Hematopoietic multipotent progenitor cell treated with erythropoietin and hydrocortisone succinate and interleukin-3 and kit ligand, for 17 days (in vitro differentiated cells): ENCODE results near the gene MYADML2.
"Not testable (repeated sequence)": the region's sequence is repeated elsewhere in the genome, so short reads cannot be mapped to it uniquely, and the experiment has no call there.

Experiments used
- DNase-seq: peaks from one replicate; pipeline ENCODE4 v3.0.0-alpha.2; 2015; ENCODE audit warnings: low spot score

MYADML2 gene, protein sequence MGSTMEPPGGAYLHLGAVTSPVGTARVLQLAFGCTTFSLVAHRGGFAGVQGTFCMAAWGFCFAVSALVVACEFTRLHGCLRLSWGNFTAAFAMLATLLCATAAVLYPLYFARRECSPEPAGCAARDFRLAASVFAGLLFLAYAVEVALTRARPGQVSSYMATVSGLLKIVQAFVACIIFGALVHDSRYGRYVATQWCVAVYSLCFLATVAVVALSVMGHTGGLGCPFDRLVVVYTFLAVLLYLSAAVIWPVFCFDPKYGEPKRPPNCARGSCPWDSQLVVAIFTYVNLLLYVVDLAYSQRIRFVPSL

DNA sequence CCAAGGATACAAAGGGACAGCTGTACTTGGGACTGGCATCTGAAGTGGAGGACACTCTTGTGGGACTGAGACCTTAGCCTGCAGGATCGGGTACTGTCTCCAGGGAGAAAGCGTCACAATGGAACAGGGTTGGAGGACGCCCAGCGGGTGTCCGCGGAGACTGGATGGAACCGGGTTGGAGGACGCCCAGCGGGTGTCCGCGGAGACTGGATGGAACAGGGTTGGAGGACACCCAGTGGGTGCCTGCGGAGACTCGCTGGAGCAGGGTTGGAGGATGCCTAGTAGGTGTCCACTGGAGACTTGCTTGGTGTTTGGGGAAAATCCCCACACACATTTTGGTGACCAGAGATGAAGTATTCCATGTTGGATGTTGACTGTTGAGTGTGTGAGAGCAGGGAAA lies at the start of gene MYADML2:
Gene MYADML2, minus strand, starts transcription at position 45 of the 400 bp plus-strand sequence. CDS start 5,492 bp downstream, outside the sequence.
- no peak for DNase-seq

DNA sequence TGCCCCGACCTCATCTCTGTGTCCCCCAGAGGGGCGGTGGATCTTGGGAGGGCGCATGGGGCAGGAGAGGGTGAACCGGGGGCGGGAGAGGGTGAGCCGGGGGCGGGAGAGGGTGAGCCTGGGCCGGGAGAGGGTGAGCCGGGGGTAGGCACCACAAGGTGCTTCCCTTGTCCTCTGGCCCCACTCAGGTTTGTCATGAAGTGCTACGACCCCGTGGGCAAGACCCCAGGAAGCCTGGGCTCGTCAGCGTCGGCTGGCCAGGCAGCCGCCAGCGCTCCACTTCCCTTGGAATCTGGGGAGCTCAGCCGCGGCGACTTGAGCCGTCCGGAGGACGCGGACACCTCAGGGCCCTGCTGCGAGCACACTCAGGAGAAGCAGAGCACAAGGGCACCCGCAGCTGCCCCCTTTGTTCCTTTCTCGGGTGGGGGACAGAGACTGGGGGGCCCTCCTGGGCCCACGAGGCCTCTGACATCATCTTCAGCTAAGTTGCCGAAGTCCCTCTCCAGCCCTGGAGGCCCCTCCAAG lies 49.3 kb upstream of the MYADML2 start:
- no peak for DNase-seq

DNA sequence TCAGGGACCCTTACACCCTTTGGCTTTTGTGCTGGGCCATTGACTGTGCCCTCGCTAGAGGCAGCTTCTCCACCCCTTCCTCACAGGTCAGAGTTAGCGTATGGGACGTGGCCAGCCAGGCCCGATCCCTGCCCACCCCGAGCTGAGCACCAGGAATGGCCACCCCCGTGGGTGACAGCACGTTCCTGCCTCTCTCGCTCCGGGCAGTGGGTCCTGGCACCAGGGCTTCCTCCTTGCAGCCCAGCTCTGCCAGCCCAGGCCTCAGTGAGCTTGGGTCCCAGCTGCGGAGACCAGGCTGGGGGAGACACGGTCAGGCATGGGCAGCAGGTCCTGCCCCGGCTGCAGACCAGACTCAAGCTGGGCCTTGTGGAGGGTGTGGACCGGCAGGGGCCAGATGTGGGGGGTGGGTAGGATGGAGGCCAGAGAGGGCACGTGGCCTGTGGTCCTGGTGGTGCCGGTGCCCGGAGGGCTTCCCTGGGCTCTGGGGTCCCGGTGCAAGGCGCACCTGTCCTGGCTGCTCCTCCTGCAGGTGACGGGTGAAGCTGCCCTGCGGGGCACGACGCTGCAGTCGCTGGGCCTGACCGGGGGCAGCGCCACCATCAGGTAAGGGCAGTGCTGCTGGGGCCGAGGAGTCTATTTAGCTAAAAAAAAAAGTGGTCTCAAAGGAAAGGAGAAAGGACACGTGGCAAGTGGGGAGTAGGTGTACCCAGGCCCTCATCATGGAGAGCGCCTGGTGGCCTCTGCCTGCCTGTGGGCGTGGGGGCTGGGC lies 48.6 kb upstream of the MYADML2 start:
- DNase-seq: no peak

DNA sequence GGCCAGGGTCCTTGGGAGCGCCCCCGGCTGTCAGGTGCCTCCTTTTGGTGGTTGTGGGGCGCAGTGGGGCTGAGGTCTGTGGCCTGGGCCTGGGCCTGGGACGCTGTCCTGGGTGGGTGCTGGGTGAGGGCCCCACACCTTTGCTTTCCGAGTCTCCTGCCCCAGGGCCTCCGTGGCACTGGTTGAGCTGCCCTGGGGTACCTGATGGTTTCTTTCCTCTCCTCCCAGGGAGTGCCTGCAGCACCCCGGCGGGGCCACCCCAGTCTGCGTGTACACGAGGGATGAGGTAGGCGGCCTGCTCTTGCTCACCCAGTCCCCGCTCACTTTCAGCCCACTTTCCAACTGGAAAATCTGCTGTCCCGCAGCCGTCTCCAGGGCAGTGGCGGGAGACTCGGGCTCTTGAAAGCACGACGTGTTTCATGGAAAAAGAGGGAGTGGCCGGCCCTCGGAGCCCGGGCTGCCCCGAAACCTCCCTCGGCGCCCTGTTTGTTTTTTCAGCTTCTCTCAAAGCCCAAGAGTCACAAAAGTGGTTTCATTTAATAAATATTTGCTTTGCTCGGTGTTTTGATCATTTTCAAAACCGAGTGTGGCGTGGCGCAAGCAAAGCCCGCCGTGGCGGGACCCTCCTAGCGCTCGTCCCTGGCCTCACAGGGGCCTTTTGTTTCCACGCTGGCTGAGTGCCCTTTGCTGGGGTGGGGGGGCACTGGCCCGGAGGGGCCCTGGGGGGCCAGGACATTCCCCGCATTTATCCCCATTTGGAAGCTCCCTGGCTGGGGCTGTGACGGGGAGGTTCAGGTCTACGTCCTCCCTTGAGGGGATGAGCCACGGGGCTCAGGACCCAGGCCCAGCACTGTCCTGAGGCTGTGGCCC lies 47.8 kb upstream of the MYADML2 start:
- no peak for DNase-seq

DNA sequence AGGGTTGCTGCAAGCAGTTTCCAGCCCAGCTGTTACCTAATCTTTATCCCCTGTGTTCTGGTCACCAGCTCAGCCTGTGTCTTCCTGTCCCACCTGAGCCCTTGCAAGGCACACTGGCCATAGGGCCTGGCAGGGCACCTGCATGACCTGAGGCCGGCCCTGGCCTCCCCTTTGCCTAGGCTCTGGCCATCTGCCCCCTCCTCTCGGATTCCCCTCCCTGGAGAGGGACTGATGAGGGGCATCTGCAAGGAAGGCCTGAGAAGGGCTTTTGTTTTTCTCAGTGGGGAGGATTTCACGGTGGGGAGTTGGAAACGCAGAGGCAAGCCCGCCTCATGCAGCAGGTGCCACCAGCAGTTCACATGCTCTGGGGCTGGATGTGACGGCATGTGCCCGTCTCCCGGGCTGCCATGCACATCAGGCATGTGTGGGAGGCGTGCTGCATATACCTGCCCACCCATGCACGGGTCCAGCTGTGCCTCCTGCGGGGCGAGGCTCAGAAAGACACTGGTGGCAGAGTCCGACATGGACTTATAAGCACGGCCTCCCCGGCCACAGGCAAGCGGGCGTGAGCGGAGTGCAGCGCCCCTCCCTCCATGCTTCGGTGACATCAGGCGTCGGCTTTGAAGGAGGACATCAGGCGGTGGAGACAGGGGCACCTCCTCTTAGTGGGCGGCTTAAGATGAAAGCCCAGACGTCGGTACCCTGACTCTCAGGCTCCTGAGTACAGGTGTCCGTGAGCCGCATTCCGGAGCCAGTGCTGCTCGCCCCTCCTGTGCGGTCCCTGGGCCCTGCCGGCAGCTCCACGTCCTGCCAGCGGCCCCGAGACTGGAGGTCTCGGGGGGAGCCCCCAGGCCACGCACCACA lies 46.9 kb upstream of the MYADML2 start:
- DNase-seq: no peak

DNA sequence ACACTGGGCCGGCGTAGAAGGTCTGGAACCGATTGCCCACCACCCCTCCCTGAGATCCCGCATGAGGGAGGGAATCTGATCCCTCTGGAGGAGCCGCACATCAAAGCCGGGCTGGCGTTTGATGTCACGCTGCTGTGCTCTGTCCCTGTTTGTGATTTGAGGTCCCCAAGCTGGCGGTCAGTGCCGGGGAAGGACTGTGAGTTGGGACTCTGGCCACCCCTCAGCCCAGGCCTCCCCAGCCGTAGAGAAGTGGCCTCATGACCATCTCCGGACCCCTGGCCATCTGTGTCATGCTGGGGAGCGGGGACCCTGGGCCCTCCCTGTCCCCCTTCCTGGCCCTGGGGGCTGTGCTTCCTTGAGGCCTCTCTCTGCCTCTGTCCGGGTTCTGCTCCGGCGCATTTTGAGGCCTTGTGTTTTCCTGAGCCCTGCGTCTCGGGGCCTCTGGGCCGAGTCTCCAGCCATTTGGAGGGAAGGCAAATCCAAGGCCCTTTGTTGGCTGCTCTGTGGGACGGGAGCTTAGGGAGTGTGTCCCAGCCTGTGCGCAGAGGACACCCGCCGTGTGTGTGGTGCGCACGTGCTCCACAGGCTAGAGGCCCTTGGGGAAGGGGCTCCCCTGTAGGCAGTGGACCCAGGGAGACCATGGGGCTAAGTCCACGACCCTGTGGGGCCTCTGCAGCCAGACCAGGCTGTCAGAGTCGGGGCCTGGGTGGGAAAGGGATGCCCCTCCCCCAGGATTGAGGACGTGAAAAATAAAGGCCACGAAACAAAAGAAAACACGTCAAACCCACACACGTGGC lies 45.5 kb upstream of the MYADML2 start:
- DNase-seq: no peak

DNA sequence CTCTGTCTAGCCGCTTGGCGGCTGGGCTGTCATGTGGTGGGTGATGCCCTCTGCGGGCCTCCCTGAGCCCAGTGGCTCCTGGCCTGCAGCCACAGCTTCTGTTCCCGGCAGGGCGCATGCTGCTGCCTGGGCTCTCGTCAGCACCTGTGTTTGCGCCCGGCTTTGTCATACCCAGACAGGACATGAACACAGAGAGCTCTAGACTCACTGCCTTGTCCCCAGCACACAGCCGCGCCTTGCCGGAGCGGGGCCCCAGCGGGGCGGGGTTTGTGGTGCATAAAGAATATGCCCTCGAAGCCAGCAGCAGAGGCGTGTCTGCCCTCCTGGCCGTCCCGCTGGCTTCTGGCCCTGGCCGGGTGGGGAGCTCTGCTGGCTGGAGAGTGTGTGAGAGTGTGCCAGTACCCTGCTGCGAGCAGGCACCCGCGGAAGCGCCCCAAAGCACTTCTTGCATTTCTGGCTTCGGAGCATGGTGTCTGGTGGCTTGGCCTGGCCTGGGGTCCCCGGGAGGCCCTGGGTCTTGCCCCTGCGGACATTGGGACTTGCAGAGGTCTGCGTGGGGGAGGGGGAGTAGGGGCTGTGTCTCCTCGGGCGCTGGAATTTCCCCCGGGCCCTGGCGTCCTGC lies 44.8 kb upstream of the MYADML2 start:
- no peak for DNase-seq

DNA sequence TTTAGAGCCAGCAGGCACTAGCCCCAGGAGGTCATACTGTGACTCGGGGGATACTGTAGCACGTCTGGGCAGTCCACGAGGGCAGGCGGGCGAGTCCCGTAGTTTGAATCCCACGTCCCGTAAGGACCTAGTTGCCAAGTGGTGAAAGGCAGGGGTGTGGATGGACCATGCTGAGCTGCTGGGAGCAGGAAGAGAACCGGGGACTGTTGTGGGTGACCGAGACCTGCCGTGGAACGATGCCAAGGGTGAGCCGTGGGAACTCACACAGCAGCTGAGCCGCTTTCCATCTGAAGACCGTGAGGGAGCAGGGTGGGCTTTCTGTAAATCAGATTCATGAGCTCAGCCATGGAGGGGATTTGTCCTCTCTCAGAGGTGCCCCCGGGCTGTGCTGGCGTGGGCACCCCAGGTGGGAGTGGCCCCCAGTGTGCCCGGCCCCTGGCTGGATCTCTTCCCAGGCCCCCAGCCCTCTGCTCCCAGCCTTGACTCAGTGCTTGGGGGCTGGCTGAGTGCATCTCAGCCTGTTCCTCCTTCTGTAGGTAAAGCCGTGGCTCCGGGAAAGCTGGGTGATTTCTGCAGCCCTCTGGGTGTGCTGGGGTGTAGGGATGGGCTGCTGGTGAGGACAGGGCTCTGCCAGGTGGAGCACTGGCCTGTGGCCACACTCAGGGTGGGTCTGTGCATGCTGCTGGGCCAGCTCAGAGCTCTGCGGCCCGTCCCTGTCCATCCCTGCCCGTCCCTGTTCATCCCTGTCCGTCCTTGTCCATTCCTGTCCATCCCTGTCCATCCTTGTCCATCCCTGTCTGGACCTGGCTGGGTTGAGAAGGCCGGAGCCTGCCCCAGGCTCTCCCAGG lies 44.0 kb upstream of the MYADML2 start:
- DNase-seq: no peak

DNA sequence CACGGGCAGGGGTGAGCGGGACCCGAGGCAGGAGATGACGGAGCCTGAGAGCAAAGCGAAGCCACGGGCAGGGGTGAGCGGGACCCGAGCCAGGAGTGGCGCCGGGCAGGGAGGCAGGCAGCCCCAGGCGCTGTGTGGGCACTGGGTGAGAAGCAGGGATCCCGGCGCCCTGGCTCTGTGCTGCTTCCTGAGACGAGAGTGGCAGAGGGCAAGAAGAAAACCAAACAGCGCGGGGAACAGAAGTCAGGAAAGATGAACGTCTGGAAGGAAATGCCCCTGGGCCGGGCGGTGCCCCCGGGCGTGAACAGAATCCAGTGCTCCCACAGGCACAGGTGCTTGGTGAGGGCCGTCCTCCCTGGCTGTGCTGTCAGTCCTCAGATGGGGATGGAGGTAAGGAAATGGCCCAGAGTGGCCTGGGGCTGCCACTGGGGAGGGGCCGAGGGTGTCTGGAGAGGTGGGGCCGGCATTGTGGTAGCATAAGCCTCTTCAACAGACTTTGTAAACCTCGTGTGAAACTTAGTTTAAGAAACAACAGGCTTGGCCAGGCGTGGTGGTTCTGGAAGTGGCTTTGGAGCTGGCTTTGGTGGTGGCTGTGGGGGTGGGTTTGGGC lies 40.2 kb upstream of the MYADML2 start:
- DNase-seq: no peak

DNA sequence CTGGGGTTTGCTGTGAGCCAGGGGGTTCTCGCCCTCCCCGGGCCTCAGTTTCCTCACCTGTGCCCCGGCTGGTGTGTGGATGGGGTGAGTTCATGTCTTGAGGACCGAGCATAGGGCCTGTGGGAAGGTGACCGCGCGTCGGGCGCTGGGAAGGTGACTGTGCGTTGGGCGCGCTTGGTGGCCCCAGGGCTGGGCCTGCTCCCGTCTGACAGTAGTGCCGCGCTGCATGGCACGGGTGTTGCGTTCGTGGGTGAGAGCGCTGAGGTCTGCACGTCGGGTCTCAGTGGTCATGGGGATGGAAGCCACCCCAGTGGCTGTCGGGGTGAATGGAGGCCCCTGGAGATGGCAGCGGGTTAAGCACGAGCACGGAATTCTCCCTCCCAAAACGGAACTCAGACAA lies 39.6 kb upstream of the MYADML2 start:
- no peak for DNase-seq

DNA sequence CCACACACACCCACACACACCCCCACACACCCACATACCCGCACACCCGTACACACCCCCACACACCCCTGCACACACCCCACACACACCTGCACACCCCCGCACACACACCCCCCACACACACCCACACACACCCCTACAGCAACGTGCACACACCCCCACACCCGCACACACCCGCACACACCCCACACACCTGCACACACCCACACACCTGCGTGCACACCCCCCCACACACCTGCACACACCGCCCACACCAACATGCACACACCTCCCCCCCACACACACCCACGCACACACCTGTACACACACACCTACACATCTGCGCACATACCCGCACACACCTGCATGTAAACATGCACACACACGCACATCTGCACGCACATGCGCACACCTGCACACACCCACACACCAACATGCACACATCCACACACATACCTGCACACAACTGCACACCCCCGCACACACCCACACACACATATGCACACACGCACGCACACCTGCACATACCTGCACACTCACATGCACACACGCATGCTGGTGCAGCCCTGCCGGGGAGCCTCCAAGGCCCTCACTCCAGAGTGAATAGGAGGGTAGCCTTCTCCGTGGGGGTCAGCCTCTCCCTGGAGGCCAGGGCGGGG lies 37.9 kb upstream of the MYADML2 start:
- no peak for DNase-seq

DNA sequence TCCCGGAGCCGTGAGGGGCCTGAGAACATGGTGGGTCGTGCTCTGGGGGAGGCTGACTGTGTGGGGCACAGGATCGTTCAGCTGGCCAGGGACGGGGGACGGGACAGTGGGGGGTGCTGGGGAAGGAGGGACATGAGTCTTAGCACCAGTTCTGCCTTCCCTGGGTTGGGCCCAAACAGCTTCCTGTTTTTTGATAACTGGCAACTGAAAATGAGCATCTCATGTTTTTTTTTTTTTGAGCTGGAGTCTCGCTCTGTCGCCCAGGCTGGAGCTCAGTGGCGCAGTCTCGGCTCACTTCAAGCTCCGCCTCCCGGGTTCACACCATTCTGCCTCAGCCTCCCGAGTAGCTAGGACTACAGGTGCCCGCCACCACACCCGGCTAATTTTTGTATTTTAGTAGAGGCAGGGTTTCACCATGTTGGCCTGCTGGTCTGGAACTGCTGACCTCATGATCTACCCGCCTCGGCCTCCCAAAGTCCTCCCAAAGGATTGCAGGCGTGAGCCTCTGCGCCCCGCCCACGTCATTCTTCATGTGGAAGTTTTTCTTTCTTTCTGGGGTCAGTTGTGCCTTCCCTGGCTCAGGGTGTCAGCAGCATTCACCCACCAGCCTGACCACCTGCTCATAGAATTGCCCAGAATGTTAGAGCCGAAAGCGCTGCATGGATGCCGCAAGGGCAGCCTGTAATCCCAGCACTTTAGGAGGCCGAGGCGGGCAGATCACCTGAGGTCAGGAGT lies 36.8 kb upstream of the MYADML2 start:
- DNase-seq: no peak

DNA sequence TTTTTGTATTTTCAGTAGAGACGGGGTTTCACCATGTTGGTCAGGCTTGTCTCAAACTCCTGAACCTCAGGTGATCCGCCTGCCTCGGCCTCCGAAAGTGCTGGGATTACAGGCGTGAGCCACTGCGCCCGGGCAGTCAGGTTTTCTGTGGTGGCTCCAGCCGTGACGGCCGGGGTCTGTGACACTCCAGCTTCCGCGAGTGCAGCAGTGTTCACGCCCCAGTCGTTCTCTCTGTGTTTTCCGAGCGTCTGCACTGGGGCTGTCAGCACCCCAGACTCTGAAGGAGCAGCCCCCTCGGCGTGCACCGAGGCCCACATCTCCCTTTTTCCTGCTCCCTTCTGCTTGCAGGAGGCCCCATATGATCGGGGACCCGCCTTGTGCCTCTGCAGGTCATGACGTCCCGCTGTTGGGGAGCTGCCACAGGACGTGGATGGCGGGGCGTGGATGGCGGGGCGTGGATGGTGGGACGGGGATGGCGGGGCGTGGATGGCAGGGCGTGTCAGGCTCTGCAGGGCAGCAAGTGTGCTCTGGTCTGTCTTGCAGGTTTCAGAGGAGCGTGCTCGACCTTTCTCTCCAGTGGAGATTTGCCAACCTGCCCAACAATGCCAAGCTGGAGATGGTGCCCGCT lies 36.1 kb upstream of the MYADML2 start:
- DNase-seq: no peak

DNA sequence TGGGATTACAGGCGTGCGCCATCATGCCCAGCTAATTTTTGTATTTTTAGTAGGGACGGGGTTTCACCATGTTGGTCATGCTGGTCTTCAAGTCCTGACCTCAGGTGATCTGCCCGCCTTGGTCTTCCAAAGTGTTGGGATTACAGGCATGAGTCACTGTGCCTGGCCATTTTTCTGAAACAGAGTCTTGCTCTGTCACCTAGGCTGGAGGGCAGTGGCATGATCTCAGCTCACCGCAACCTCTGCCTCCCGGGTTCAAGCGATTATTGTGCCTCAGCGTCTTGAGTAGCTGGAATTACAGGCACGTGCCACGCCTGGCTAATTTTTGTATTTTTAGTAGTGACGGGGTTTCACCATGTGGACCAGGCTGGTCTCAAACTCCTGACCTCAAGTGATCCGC lies 34.5 kb upstream of the MYADML2 start:
- DNase-seq: not testable (repeated sequence)

DNA sequence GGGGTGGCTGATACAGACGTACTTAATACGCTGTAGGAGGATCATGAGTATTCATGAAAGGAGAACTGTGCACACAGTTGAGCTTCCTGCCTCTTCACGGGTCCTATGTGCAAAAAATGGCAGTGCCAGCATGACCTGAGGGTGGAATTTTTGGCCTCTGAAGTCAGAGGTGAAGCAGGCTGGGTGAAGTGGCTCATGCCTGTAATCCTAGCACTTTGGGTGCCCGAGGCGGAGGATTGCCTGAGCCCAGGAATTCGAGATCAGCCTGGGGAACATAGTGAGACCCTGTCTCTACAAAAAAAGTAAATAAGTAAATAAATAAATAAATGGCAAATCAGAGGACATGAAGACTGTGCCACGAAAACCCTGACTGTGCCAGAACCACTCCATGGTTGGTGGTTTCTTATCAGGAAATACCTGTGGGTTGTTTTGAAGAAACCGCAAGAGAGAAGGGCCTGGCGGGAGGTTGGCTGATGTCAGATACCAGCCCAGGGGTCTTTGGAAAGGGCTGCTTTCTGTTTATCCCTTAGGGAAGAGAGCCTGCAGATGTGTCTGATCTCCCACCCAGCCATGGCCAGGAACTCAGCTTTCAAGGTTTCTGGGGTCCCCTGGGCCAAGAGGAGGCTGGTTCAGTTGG lies 33.8 kb upstream of the MYADML2 start:
- DNase-seq: no peak

DNA sequence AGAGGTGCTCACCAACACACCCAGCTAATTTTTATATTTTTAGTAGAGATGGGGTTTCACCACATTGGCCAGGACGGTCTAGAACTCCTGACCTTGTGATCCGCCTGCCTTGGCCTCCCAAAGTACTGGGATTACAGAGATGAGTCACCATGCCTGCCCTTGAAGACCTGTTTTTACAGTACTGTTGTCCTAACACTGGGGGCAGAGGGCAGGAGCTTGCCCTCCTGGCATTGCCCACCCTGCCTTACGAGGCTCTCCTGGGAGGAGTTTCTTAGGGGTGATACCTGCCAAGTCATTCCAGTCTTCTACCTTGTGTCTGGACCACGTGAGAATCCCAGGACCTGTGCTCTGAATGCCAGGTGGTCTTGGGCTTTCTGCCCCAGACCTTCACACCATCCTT lies 33.1 kb upstream of the MYADML2 start:
- no peak for DNase-seq
